ENCODE data around the gene PROP1. TPM values are rescaled to one million over a fixed set of nuclear protein-coding genes. Genes with fewer than 3 reads are reported as not detected.
A peak's percentile ranks its signal among the peaks of the same experiment; 100 is the strongest.
"Not testable (repeated sequence)": the region's sequence is repeated elsewhere in the genome, so short reads cannot be mapped to it uniquely, and the experiment has no call there.

Gene PROP1
- total and polyA plus RNA-seq, 2 of the 4 experiments (the other 2 are of a cell fraction): not detected

GRCh38 chr5:178006536-178007231 is 10.6 kb upstream of the PROP1 start:
- DNase-seq; H3K9ac ChIP-seq (ENCODE audit: low read depth, low read length); H2AK9ac ChIP-seq (replicated peaks; ENCODE audit: low read depth, low read length, poor library complexity); H4K91ac ChIP-seq (ENCODE audit: insufficient read depth, low read depth, low read length); H4K8ac ChIP-seq (ENCODE audit: low read depth in 2 of 2, low read length in 2 of 2); H3K4ac ChIP-seq (ENCODE audit: low read depth, low read length); BruUV-seq (replicated peaks); H2BK5ac ChIP-seq (ENCODE audit: low read depth, low read length, poor library complexity, severe bottlenecking); POLR2A ChIA-PET (ENCODE audit: unreplicated experiment); H3K79me1 ChIP-seq (ENCODE audit: low read depth in 1 of 2, low read length in 2 of 2); H2BK120ac ChIP-seq (ENCODE audit: low read depth, low read length); H2AFZ ChIP-seq (replicated peaks; ENCODE audit: low read length, poor library complexity); H3K27ac ChIP-seq (ENCODE audit: insufficient read depth, low read length); H3K18ac ChIP-seq (ENCODE audit: low read depth, low read length); H3K27me3 ChIP-seq (ENCODE audit: control insufficient read depth, insufficient read depth, low read length); H2BK15ac ChIP-seq (ENCODE audit: low read depth, low read length); H3K36me3 ChIP-seq (ENCODE audit: control insufficient read depth, insufficient read depth, low read length); H3K9me1 ChIP-seq (ENCODE audit: insufficient read depth, low read length); H3K23ac ChIP-seq (ENCODE audit: low read depth, low read length); CTCF ChIA-PET; H3K4me1 ChIP-seq (ENCODE audit: control insufficient read depth, insufficient read depth, low read length); in situ Hi-C loops (cut with MboI; ENCODE audit: low sequenced_read_pairs); H3K56ac ChIP-seq (ENCODE audit: extremely low read depth, insufficient read depth, low read length); H3K14ac ChIP-seq (replicated peaks; ENCODE audit: low read depth, low read length); H2BK20ac ChIP-seq (ENCODE audit: low read depth, low read length); dilution Hi-C loops (cut with HindIII; ENCODE audit: low sequenced_read_pairs, unreplicated experiment); intact Hi-C loops (cut with micrococcal nuclease); H4K5ac ChIP-seq (ENCODE audit: low read depth, low read length); H3K4me3 ChIP-seq (ENCODE audit: insufficient read depth, low read depth, low read length); H2AK5ac ChIP-seq (ENCODE audit: low read depth, low read length); H4K20me1 ChIP-seq (ENCODE audit: insufficient read depth, low read length); H3K9me3 ChIP-seq (ENCODE audit: control insufficient read depth, insufficient read depth, low read length); H3K4me2 ChIP-seq (ENCODE audit: low read depth, low read length): not testable (repeated sequence)
- ATAC-seq (ENCODE audit: low read depth): peak; percentile 24; the same call in 1 of the 2 replicates
- WGBS, 2 experiments (ENCODE audit: extremely low coverage in 2 of 2, insufficient read length in 1 of 2): no CpG with 5 or more reads among the region's 59 CpGs

GRCh38 chr5:178006181-178006535 is 10.1 kb upstream of the PROP1 start:
- H3K23ac ChIP-seq (ENCODE audit: low read depth, low read length); intact Hi-C loops (cut with micrococcal nuclease); H2AK9ac ChIP-seq (replicated peaks; ENCODE audit: low read depth, low read length, poor library complexity); H3K9ac ChIP-seq (ENCODE audit: low read depth, low read length); H2BK5ac ChIP-seq (ENCODE audit: low read depth, low read length, poor library complexity, severe bottlenecking); DNase-seq; H3K14ac ChIP-seq (replicated peaks; ENCODE audit: low read depth, low read length); H3K4me1 ChIP-seq (ENCODE audit: control insufficient read depth, insufficient read depth, low read length); H2AK5ac ChIP-seq (ENCODE audit: low read depth, low read length); H2BK20ac ChIP-seq (ENCODE audit: low read depth, low read length); H3K27ac ChIP-seq (ENCODE audit: insufficient read depth, low read length); BruUV-seq (replicated peaks); H3K18ac ChIP-seq (ENCODE audit: low read depth, low read length); H3K4me3 ChIP-seq (ENCODE audit: insufficient read depth, low read depth, low read length); H3K4ac ChIP-seq (ENCODE audit: low read depth, low read length); dilution Hi-C loops (cut with HindIII; ENCODE audit: low sequenced_read_pairs, unreplicated experiment); H3K9me1 ChIP-seq (ENCODE audit: insufficient read depth, low read length); CTCF ChIA-PET; in situ Hi-C loops (cut with MboI; ENCODE audit: low sequenced_read_pairs); H3K9me3 ChIP-seq (ENCODE audit: control insufficient read depth, insufficient read depth, low read length); H4K8ac ChIP-seq (ENCODE audit: low read depth in 2 of 2, low read length in 2 of 2); H4K5ac ChIP-seq (ENCODE audit: low read depth, low read length); H3K36me3 ChIP-seq (ENCODE audit: control insufficient read depth, insufficient read depth, low read length); H4K20me1 ChIP-seq (ENCODE audit: insufficient read depth, low read length); H2BK15ac ChIP-seq (ENCODE audit: low read depth, low read length); H3K4me2 ChIP-seq (ENCODE audit: low read depth, low read length); H4K91ac ChIP-seq (ENCODE audit: insufficient read depth, low read depth, low read length); POLR2A ChIA-PET (ENCODE audit: unreplicated experiment); H3K56ac ChIP-seq (ENCODE audit: extremely low read depth, insufficient read depth, low read length); H2AFZ ChIP-seq (replicated peaks; ENCODE audit: low read length, poor library complexity); H3K27me3 ChIP-seq (ENCODE audit: control insufficient read depth, insufficient read depth, low read length); H2BK120ac ChIP-seq (ENCODE audit: low read depth, low read length); H3K79me1 ChIP-seq (ENCODE audit: low read depth in 1 of 2, low read length in 2 of 2): not testable (repeated sequence)
- peak; percentile 14; the same call in 1 of the 2 replicates for ATAC-seq (ENCODE audit: low read depth)
- no CpG with 5 or more reads among the region's 24 CpGs for WGBS, 2 experiments (ENCODE audit: extremely low coverage in 2 of 2, insufficient read length in 1 of 2)
